ENCODE data around the gene EPM2A.

DNA sequence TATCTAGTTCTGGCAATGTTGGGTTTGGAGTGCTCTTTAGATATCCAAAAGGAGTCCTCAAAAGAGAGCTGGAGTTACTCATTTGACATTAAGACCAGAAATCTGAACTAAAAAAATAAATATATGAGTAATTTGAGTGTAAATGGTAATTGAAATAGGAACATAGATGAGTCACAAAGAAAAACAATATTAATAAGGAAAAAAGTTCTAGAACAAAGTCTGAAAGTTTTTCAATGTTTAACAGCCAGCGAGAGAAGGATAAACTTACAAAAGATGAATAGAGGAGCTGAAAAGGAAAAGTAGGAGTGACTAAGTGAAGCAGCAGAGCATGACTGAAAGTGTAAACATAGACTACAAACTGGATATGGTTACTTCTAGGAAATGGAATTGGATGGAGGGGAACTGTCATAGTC, 46.8 kb downstream of the EPM2A start:
- TF ChIP-seq, protein P1, sequence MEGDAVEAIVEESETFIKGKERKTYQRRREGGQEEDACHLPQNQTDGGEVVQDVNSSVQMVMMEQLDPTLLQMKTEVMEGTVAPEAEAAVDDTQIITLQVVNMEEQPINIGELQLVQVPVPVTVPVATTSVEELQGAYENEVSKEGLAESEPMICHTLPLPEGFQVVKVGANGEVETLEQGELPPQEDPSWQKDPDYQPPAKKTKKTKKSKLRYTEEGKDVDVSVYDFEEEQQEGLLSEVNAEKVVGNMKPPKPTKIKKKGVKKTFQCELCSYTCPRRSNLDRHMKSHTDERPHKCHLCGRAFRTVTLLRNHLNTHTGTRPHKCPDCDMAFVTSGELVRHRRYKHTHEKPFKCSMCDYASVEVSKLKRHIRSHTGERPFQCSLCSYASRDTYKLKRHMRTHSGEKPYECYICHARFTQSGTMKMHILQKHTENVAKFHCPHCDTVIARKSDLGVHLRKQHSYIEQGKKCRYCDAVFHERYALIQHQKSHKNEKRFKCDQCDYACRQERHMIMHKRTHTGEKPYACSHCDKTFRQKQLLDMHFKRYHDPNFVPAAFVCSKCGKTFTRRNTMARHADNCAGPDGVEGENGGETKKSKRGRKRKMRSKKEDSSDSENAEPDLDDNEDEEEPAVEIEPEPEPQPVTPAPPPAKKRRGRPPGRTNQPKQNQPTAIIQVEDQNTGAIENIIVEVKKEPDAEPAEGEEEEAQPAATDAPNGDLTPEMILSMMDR (IDR thresholded peaks at IDR 0.05): no peak
- no peak for TF ChIP-seq POLR2A (IDR thresholded peaks at IDR 0.05)
